ENCODE data around the gene HCFC1. TPM values are rescaled to one million over a fixed set of nuclear protein-coding genes. Genes with fewer than 3 reads are reported as not detected.

The HCFC1 gene
- total and polyA plus RNA-seq, 2 of the 8 experiments (the other 6 are each of a cell fraction or from before 2014, with no cell fraction given): 24.9 to 117 TPM

GRCh38 chrX:153931151-153931550, 40.5 kb downstream of the HCFC1 start (continued):
- no peak for TF ChIP-seq CHD7 (IDR thresholded peaks at IDR 0.05; ENCODE audit: insufficient replicate concordance, low read length)
- no peak for TF ChIP-seq TCF12 (IDR thresholded peaks at IDR 0.05; ENCODE audit: low read depth, low read length)
- TF ChIP-seq EZH2 (IDR thresholded peaks at IDR 0.05; ENCODE audit: low read depth, low read length, severe bottlenecking): no peak
- no peak for TF ChIP-seq CTBP2 (IDR thresholded peaks at IDR 0.05; ENCODE audit: borderline replicate concordance, insufficient read depth, insufficient read length, low read length)
- TF ChIP-seq EGR1 (IDR thresholded peaks at IDR 0.05; ENCODE audit: borderline replicate concordance, low read depth, low read length): no peak
- no peak for TF ChIP-seq ATF3 (IDR thresholded peaks at IDR 0.05; ENCODE audit: insufficient read depth, low read depth, low read length)
- TF ChIP-seq RXRA (IDR thresholded peaks at IDR 0.05; ENCODE audit: insufficient read depth, low read depth, low read length): no peak
- no peak for TF ChIP-seq CHD1 (IDR thresholded peaks at IDR 0.05; ENCODE audit: low read depth, low read length)
- TF ChIP-seq BCL11A (IDR thresholded peaks at IDR 0.05; ENCODE audit: low read depth in 2 of 2, low read length in 2 of 2): no peak
